Central memory CD8-positive, alpha-beta T cell (primary cell): Measurements from ENCODE around the gene MYO15A.

Source experiments
- ATAC-seq: fragments of 150-1000 bp; cut with Tn5 transposase; replicated peaks from 2 replicates; pipeline ENCODE4 v1.10.0; 2022; ENCODE audit warnings: mild to moderate bottlenecking, moderate FRiP score, moderate number of reproducible peaks; ENCODE audit not compliant: poor library complexity, severe bottlenecking; ENCODE audit errors: extremely low read depth
- DNase-seq, 2 donors: peaks; one replicate each; pipeline ENCODE4 v3.0.0; 2021; ENCODE audit warnings: low spot score in 2 of 2
- H3K27ac Mint-ChIP-seq: one replicate; pipeline ENCODE4 v1.8.0; 2022; ENCODE audit warnings: low read depth, mild to moderate bottlenecking, moderate library complexity, mixed read lengths
- H3K27me3 Mint-ChIP-seq: one replicate; pipeline ENCODE4 v1.8.0; 2022; ENCODE audit warnings: mixed read lengths
- H3K36me3 Mint-ChIP-seq: one replicate; pipeline ENCODE4 v1.8.0; 2022; ENCODE audit warnings: mild to moderate bottlenecking, moderate library complexity, mixed read lengths; ENCODE audit not compliant: insufficient read depth
- H3K4me1 Mint-ChIP-seq: one replicate; pipeline ENCODE4 v1.8.0; 2022; ENCODE audit warnings: mixed read lengths
- H3K4me3 Mint-ChIP-seq: one replicate; pipeline ENCODE4 v1.8.0; 2022; ENCODE audit warnings: mild to moderate bottlenecking, moderate library complexity, mixed read lengths
- H3K9me3 Mint-ChIP-seq: one replicate; pipeline ENCODE4 v1.8.0; 2022; ENCODE audit warnings: mixed read lengths

MYO15A gene

DNA sequence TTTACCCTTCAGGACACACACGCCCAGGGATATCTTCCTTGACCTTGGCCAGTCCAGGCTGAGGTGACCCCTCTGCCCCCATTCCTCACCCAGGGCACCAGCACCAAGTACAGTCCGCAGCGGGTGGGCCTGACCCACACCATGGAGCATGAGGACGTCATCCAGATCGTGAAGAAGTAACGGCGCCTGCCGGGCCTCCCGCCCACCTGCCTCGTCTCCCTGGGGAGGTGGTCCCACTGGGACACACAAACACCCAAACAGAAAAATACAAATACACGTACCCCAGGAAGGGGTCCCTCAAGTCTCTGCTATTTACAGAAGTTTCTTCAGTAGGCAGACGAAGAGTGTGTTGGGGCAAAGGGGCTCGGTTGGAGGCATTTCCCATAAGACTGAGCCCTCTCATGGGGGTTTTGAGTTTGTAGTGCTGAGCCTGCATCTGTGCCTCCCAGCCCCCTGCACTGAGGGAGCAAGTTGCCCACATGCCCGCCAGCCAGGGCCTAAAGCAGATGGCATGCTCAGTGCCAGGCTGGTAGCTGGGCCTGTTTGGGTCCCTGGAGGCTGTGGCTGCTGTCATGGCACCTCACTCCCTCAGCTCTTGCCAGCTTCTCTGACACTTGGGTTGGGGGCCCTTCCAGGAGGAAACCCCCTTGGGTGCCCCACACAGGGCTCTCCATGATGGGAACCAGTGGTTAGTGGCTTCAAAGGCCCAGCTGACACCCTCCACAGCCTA lies 1.3 kb upstream of the MYO15A start:
- Mint-ChIP-seq H3K36me3 (peaks cover 7% of the 10 kb centered on the region), H3K27me3 (no peaks in the 10 kb centered on the region), H3K27ac (no peak overlapping the region), H3K4me3 (no peak overlapping the region), H3K4me1 (peaks cover 4% of the 10 kb centered on the region), H3K9me3 (no peaks in the 10 kb centered on the region)
- ATAC-seq (no peak), DNase-seq (no peak)

DNA sequence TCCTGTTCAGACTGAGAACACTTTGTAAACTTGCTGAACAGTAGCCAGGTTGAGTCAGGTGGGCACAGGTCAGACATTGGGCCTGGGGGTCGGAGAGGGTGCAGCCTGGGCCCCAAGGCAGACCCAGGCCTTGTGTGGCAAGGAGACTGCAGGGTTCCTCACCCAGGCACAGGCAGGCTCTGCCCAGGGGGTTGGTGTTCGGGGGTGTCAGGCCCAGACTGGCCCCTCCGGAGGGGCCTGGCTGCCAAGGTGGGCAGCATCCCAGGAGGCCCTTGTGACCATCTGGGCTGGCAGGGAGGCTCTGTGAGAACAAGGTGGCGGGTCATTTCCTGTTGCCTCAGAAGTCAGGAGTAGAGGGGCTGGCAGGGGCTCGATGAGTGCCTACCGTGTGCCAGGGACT lies 585 bp upstream of the MYO15A start:
- no peaks in the 10 kb centered on the region for H3K27me3 Mint-ChIP-seq
- H3K4me3 Mint-ChIP-seq = no peak overlapping the region
- ATAC-seq = no peak
- H3K27ac Mint-ChIP-seq = peak overlapping the region; percentile 67
- DNase-seq = no peak
- H3K4me1 Mint-ChIP-seq = peaks cover 4% of the 10 kb centered on the region
- peaks cover 7% of the 10 kb centered on the region for H3K36me3 Mint-ChIP-seq
- no peaks in the 10 kb centered on the region for H3K9me3 Mint-ChIP-seq

DNA sequence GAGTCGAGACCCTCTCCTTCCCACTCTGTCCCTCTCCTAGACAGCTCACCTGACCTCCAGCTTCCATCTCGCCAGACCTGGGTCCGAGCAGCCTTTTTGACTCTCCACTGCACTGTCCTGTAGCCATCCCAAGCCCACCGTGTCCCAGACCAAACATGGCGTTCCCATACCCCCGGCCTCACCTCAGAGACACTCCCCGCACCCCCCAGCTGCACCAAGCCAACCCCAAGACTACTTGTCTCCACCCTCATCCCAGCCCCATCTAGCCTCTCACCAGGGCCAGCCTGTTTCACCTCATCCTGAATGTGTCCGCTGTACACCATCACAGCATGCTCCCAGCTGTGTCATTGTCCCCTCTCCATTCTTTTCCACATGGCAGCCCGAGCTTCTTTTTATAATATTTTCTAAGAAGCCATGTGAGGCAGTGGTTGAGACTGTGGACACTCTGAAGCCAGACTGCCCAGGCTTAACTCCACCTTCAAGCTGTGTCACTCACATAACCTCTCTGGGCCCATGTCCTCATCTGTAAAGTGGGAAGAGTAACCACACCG lies 1.5 kb downstream of the MYO15A start:
- ATAC-seq = no peak
- H3K27me3 Mint-ChIP-seq = no peaks in the 10 kb centered on the region
- H3K4me3 Mint-ChIP-seq = no peak overlapping the region
- H3K9me3 Mint-ChIP-seq = no peaks in the 10 kb centered on the region
- no peak overlapping the region for H3K27ac Mint-ChIP-seq
- no peak for DNase-seq
- H3K4me1 Mint-ChIP-seq = peaks cover 4% of the 10 kb centered on the region
- H3K36me3 Mint-ChIP-seq = peaks cover 5% of the 10 kb centered on the region

DNA sequence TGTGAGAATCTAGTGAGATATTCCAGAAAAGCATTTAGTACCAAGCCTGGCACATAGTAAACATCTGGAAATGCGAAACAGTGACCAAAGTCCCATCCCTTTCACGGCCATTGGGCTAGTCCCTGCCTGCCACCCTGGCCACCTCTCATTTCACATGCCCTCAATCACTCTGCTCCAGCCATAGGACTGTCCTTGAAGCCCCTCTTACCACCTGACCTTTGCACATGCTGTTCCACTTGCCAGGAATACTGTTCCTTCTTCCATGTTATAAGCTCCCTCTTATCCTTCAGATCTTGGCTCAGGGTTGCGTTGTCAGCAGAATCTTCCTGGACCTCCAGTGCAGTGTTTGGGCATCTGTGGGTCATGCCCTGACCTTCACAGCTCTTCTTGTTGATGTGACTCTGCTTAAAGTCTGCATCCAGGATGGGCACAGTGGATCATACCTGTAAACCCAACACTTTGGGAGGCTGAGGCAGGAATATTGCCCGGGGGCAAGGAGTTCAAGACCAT lies 2.1 kb downstream of the MYO15A start:
- no peak for ATAC-seq

DNA sequence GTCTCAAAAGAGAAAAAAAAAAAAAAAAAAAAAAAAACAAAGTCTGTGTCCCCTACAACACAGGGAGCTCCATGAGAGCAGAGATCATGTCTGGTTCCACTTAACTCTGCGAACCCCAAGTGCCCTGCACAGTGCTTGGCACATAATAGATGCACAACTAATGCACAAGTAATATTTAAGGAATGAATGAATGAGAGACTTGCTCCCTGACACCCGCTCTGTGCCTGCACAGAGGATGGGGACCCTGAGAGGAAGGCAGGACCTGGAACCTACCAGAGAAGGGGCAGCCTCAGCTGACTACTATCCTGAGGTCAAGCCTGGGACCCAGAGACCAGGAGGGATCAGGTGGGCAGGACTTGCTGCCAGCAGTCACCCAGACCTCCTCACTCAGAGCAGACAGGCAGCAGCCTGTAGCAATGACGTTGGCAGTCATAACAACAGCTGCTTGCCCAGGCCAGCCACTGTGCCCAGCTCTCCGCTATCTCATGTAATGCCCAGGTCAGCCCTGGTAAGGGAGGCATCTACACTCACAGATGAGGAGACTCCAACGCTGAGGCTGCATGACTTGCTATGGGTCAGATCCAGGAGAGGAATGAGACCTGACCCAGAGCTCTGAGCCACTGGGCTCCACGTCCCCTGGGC lies 2.9 kb downstream of the MYO15A start:
- H3K27ac Mint-ChIP-seq = no peak overlapping the region
- no peak for ATAC-seq
- no peaks in the 10 kb centered on the region for H3K27me3 Mint-ChIP-seq
- peaks cover 4% of the 10 kb centered on the region for H3K36me3 Mint-ChIP-seq
- peaks cover 4% of the 10 kb centered on the region for H3K4me1 Mint-ChIP-seq
- H3K4me3 Mint-ChIP-seq = no peak overlapping the region
- no peak for DNase-seq
- H3K9me3 Mint-ChIP-seq = no peaks in the 10 kb centered on the region

More for the DNA sequence above, 2.1 kb downstream of the MYO15A start:
- Mint-ChIP-seq H3K4me3 (no peak overlapping the region), H3K9me3 (no peaks in the 10 kb centered on the region), H3K36me3 (peaks cover 5% of the 10 kb centered on the region), H3K27ac (no peak overlapping the region), H3K4me1 (peaks cover 4% of the 10 kb centered on the region), H3K27me3 (no peaks in the 10 kb centered on the region)
- DNase-seq = no peak

DNA sequence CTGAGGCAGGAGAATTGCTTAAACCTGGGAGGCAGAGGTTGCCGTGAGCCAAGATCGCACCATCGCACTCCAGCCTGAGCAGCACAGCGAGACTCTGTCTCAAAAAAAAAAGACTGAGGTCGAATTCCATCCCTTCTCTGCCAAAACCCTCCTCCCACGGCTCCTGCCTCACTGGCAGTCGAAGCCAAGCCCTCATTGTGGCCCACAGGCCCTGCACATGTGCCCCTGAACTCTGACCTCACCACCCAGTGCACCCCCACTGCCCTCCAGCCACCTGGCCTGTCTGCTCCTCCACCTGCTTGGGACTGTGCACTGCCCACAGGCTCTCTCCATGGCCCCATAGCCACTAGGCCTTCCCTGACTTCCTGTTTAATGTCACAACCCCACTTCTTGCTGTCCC lies 7.0 kb downstream of the MYO15A start:
- DNase-seq (no peak), ATAC-seq (no peak)
- Mint-ChIP-seq H3K9me3 (peaks cover 5% of the 10 kb centered on the region), H3K4me1 (no peaks in the 10 kb centered on the region), H3K27ac (no peak overlapping the region), H3K27me3 (no peaks in the 10 kb centered on the region), H3K4me3 (no peak overlapping the region), H3K36me3 (peaks cover 4% of the 10 kb centered on the region)

DNA sequence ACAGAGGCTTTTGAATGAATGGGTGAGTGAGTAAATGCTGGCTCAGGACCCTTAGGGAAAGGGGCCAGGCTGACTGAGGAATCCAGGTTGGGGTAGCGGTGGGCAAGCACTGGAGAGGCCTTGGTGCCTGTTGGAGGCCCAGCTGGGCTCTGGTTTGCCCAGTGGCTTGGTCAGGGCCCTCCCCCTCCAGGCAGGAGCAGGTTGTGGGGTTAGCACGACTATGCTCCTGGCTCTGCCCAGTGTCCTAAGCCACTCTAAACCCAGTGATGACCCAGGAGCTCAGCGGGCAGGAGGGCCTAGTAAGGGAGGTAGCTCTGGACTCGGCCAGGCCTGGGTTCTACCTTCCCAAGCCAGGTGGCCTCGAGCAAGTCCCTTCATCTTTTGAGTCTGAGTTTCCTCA lies 7.5 kb downstream of the MYO15A start:
- Mint-ChIP-seq H3K9me3 (peaks cover 5% of the 10 kb centered on the region), H3K4me3 (no peak overlapping the region), H3K4me1 (no peaks in the 10 kb centered on the region), H3K36me3 (peaks cover 4% of the 10 kb centered on the region), H3K27me3 (no peaks in the 10 kb centered on the region), H3K27ac (no peak overlapping the region)
- ATAC-seq (no peak), DNase-seq (no peak)

DNA sequence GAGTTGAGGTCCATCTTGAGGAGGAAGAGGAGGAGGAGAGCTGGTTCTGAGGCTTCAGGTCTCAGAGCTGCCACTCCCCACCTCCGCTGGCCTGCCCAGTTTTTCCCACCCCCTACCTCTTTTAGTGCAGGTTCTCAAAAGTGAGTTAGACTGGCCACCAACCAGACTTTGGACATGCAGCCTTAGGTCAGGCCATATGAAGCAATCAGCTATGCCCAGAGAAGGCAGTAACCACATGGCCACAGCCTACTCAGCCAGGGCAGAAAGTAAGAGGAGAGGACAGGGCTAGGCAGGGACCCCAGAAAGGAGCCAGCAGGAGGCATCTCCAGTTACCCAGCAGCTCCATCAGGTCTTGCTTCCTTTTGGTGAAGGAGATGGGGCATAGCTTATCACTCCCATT lies 9.0 kb downstream of the MYO15A start:
- H3K4me1 Mint-ChIP-seq = no peaks in the 10 kb centered on the region
- no peak for ATAC-seq
- H3K4me3 Mint-ChIP-seq = no peak overlapping the region
- no peak for DNase-seq
- H3K36me3 Mint-ChIP-seq = peaks cover 4% of the 10 kb centered on the region
- peaks cover 5% of the 10 kb centered on the region for H3K9me3 Mint-ChIP-seq
- H3K27ac Mint-ChIP-seq = no peak overlapping the region
- no peaks in the 10 kb centered on the region for H3K27me3 Mint-ChIP-seq

DNA sequence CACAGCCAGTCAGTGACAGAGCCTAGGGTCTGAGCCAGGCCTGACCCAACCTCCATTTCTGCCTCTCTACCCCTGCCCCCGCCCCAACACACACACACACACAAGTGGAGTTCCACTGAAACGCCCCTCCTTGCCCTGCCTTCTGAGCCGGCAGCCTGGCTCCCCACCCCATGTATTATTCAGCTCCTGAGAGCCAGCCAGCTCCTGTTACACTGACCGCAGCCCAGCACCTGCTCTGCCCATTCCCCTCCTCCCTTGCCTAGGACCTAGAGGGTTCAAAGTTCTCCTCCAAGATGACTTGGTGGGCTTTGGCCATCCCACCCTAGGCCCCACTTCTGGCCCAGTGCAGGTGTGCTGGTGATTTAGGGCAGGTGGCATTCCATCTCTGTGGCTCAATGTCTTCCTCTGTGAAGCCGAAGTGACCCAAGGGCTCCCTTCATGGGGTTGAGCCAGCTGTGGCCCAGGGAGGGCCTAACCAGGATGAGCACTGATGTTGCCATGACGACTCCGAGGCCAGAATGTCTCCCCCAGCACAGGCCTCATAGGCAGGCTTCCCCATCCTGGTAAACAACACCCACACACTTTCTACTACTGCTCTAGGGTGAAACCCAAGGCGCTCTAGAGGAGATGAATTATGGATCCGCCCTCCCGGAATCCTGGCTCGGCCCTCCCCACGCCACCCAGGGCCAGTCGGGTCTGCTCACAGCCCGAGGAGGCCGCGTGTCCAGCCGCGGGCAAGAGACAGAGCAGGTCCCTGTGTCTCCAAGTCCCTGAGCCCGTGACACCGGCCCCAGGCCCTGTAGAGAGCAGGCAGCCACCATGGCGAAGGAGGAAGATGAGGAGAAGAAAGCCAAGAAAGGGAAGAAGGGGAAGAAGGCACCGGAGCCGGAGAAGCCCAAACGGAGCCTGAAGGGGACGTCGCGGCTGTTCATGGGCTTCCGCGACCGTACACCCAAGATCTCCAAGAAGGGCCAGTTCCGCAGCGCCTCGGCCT lies 9.7 kb downstream of the MYO15A start:
- no peaks in the 10 kb centered on the region for H3K27me3 Mint-ChIP-seq
- no peak overlapping the region for H3K4me3 Mint-ChIP-seq

DNA sequence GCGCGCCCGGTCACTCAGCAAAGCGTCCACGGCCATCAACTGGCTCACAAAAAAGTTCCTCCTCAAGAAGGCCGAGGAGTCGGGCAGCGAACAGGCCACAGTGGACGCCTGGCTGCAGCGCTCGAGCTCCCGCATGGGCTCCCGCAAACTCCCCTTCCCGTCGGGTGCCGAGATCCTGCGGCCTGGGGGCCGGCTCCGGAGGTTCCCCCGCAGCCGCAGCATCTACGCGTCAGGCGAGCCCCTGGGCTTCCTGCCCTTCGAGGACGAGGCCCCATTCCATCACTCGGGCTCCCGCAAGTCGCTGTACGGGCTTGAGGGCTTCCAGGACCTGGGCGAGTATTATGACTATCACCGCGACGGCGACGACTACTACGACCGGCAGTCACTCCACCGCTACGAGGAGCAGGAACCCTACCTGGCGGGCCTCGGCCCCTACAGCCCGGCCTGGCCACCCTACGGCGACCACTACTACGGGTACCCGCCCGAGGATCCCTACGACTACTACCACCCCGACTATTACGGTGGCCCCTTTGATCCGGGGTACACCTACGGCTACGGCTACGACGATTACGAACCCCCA lies 10.7 kb downstream of the MYO15A start:
- peaks cover 5% of the 10 kb centered on the region for H3K9me3 Mint-ChIP-seq
- H3K27me3 Mint-ChIP-seq = no peaks in the 10 kb centered on the region
- DNase-seq = no peak
- H3K27ac Mint-ChIP-seq = no peak overlapping the region
- H3K4me1 Mint-ChIP-seq = no peaks in the 10 kb centered on the region
- no peak overlapping the region for H3K4me3 Mint-ChIP-seq
- H3K36me3 Mint-ChIP-seq = peaks cover 4% of the 10 kb centered on the region
- no peak for ATAC-seq

More for the DNA sequence above, 9.7 kb downstream of the MYO15A start:
- H3K36me3 Mint-ChIP-seq = peaks cover 4% of the 10 kb centered on the region
- no peak overlapping the region for H3K27ac Mint-ChIP-seq
- H3K9me3 Mint-ChIP-seq = peaks cover 5% of the 10 kb centered on the region
- DNase-seq (no peak), ATAC-seq (no peak)
- no peaks in the 10 kb centered on the region for H3K4me1 Mint-ChIP-seq

DNA sequence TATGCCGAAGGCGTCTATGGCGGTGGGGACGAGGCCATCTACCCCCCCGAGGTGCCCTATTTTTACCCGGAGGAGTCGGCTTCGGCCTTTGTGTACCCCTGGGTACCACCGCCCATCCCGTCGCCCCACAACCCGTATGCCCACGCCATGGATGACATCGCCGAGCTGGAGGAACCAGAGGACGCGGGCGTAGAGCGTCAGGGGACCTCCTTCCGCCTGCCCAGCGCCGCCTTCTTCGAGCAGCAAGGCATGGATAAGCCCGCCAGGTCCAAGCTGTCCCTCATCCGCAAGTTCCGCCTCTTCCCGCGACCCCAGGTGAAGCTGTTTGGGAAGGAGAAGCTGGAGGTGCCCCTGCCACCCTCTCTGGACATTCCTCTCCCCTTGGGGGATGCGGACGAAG lies 11.4 kb downstream of the MYO15A start:
- Mint-ChIP-seq H3K27ac (no peak overlapping the region), H3K9me3 (peaks cover 5% of the 10 kb centered on the region), H3K4me1 (no peaks in the 10 kb centered on the region), H3K27me3 (no peaks in the 10 kb centered on the region), H3K36me3 (peaks cover 2% of the 10 kb centered on the region), H3K4me3 (no peak overlapping the region)
- no peak for ATAC-seq
- DNase-seq = no peak

DNA sequence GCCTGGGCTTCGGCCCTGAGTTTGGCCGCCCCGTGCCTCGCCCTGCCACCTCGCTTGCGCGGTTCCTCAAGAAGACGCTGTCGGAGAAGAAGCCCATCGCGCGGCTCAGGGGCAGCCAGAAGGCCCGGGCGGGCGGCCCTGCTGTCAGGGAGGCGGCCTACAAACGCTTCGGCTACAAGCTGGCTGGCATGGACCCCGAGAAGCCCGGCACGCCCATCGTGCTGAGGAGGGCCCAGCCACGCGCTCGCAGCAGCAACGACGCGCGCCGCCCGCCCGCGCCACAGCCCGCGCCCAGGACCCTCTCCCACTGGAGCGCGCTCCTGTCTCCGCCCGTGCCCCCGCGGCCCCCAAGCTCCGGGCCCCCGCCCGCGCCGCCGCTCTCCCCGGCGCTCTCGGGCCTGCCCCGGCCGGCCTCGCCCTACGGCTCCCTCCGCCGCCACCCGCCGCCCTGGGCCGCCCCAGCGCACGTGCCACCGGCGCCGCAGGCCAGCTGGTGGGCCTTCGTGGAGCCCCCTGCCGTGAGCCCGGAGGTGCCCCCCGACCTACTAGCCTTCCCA lies 12.0 kb downstream of the MYO15A start:
- Mint-ChIP-seq H3K4me1 (no peaks in the 10 kb centered on the region), H3K27me3 (no peaks in the 10 kb centered on the region), H3K36me3 (peaks cover 1% of the 10 kb centered on the region), H3K9me3 (peaks cover 5% of the 10 kb centered on the region), H3K4me3 (no peak overlapping the region), H3K27ac (no peak overlapping the region)
- DNase-seq = no peak
- ATAC-seq = no peak
